Measurements from ENCODE around the gene MYRIP.

The MYRIP gene

DNA sequence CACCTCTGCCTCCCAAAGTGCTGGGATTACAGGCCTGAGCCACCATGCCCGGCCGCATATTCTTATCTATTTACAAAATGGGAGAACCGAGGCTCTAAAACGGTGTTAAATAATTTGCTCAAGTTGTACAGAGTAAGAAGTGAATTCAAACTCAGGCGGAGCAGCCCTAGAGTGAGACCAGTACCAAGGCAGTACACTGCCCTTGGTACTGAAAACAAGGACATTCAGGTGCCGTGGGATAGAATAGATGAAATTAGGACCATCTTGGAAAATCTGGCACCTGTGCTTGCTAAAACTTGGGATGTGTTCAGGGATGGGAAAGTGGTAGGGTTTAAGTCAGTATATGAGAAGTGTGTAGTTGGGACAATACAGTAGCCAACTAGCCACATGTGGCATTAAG, 100.7 kb downstream of the MYRIP start:
- no peak for DNase-seq

GRCh38 chr3:39910826-39911464, 101.5 kb downstream of the MYRIP start:
- no peak for DNase-seq

DNA sequence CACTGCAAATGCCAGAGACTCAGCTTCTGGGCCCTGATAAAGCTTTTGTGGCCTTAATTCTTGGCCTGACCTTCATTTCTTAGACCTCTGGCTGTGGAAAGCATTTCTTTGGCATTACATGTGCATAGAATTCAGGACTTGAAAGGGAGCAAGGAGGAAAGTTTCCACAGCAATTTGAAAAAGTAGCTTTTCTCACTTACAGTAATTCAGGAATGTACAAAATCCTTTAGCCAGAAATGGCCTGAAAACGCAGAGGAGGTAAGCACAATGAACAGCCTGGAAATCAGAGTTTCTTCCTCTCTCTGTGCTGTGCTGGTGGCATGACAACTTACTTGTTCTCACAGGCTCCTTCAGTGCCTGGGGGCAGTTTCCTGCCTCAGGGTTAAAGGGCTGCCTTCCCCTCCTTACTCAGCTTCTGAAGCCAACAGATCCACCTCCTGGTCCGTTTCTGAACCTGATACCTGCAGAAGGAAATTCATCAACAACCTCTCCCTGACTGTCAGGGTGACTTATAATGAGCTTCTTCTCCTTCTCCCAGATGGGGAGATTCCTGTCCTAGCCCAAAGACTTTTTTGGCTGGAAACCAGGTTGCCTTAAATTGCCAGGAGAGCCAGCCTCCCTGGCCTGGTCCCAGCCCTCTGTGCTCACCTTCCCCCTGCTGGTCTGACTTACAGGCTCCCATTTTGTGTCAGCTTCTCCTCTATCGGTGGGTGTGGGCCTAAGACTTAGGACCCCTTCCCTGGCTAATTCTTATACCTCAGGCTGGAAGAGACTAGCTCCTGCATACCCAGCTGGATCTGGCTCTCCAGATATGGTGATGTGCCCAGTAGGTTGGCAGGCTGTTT, 102.3 kb downstream of the MYRIP start:
- no peak for DNase-seq

- no peak for DNase-seq
Measured at GRCh38 chr3:39915027-39915426, 105.6 kb downstream of the MYRIP start.

DNA sequence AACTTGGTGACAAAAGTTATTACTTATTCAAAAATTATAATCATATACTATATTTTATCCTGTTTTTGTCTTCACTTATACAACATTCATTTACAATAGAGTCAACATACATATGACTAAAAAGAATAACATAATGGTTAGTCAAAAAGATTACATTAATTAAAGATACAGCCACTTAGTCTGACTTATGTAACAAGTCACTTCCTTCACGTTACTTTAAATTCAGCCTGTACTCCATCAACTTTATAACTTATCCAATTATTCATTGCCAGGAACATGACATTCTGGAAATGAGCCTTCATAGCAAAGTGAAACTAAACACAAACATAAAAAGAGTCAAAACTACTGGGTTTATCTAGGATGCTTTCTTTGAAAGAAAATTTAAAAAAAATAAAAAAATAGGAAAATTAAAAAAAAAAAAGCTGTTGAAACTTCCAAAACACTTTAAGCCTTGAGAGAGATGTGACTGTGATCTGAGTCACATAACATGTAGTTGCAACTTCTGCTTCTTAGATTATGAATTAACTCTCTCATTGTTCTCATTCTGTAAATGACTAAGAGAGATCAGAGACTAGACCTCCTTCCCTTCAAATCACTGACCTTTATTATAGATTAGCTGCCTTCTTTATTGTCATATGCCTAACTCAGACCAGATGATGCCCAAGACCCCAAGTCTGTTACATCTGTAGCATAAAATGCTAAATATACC, 107.8 kb downstream of the MYRIP start:
- no peak for DNase-seq

DNA sequence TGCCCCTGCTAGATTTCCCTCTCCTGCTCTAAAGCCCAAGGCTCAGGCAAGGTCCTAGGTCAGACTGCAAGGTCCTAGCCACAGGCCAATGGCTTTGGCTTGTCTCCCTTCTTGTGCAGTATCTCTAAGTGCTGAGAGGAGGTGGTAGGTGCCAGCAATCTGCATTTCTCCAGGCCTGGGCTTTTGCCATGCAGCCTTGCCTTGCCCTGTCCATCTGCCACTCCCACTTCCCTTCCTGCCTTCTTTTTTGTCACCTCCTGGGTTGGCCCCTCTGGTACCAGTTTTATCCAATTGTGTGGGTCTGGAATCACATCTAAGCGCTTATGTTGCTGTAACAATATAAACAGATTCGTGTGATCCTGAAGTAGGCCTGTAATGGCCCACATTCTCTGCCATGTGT, 109.9 kb downstream of the MYRIP start:
- DNase-seq, result no peak

DNA sequence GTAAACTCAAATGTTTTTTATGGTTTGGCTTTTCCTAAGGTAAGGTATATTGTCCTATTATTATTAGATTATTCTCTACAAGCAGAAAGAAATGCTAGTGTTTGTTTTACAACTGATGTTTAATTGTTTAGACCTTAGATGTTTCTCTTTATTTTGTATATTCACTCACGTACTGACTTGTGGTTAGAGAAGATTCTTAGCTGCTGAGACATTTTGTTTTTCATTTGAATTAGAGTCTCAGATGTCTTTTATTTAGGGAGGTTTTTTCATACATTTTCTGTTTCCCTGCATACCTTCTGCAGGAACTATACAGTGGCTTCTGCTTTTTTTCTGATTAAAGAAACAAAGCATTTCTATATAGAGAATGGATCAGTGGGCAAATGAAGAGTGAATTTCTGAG, 110.9 kb downstream of the MYRIP start:
- no peak for DNase-seq

GRCh38 chr3:39927479-39927878, 118.1 kb downstream of the MYRIP start:
- DNase-seq, result no peak

- no peak for DNase-seq
Measured at GRCh38 chr3:39933986-39934693, 124.7 kb downstream of the MYRIP start.

DNA sequence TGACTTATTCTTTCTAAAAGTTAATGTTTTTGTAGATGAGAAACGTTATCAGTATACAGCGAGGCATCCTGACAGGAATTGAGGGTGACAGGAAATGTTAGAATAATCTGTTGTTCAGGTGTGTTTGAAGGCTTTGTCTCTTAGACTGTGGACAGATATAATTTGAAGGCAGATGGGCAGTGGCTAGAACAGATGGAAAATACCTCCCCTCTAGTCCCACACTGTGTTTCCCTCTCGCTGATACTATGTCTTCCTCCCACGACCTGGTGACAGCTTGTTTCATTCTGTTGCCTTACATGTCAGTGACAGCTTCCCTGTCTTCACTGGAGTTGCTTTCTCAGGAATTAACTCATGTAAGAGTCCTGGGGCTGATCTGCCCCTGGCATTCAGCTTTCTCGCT, 125.3 kb downstream of the MYRIP start:
- no peak for DNase-seq

- DNase-seq, result no peak
Measured at GRCh38 chr3:39935261-39935660, 125.9 kb downstream of the MYRIP start.

GRCh38 chr3:39936848-39937247, 127.4 kb downstream of the MYRIP start:
- DNase-seq, result no peak

DNA sequence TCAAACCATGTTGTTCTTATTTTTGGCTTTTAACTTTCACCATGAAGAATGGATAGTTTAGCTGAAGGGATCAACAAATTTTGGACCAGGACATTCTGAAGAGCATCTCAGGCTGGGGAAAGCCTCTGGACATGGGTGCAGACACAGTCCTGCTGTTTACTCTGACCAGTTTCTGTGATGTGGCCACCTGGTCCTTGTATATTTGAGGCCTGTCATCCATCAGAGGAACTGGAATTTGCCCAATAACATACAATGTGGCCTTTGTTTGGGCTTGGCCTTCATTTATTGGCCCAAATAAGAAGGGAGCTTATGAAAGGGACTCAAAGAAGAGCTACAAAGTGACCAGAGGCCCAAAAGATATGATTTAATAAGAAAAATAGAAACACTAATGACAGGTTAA, 127.9 kb downstream of the MYRIP start:
- no peak for DNase-seq

- no peak for DNase-seq
Measured at GRCh38 chr3:39937874-39938273, 128.5 kb downstream of the MYRIP start.

- DNase-seq, result no peak
Measured at GRCh38 chr3:39941931-39942330, 132.5 kb downstream of the MYRIP start.

GRCh38 chr3:39960515-39961191, 151.2 kb downstream of the MYRIP start:
- DNase-seq, result no peak

DNA sequence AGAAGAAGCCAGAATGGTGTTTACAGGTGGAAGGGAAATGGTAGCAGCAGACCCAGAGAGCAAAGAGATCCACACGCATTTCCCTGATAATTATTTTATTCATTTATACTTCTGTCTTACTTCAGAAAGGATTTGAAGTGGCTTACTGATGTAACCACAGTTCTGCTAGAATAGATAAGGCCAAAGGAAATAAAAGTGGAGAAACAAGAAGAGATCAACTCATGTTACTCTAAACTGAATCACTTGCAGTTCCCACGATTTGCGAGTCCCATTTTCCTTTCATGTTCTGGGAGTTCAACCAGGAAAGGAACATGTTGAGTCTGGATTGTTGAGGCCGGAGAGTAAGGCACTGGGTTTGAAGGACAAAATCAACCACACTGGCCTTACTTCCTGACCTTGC, 151.8 kb downstream of the MYRIP start:
- no peak for DNase-seq

- no peak for DNase-seq
Measured at GRCh38 chr3:39962581-39962980, 153.2 kb downstream of the MYRIP start.

- no peak for DNase-seq
Measured at GRCh38 chr3:39965461-39965860, 156.1 kb downstream of the MYRIP start.

DNA sequence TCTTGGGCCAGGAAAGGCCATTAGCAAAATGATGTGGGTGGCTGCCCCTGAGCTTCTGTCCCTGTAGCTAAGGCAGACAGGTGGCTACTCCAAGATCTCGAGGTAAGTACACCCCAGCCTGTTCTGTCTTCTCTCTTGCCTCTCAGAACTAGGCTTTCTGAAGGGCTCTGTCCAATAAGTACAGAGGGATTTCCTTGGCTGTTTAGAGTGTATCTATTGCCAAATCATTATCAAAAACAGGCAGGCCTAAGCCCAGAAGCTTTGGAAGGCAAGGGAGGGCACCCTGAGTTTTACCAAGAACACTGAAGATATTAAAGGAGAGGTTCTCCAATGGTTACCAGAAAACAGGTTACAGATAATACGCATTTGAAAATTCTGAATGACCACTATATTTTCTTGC, 156.6 kb downstream of the MYRIP start:
- DNase-seq, result no peak

- no peak for DNase-seq
Measured at GRCh38 chr3:39970982-39971381, 161.6 kb downstream of the MYRIP start.

DNA sequence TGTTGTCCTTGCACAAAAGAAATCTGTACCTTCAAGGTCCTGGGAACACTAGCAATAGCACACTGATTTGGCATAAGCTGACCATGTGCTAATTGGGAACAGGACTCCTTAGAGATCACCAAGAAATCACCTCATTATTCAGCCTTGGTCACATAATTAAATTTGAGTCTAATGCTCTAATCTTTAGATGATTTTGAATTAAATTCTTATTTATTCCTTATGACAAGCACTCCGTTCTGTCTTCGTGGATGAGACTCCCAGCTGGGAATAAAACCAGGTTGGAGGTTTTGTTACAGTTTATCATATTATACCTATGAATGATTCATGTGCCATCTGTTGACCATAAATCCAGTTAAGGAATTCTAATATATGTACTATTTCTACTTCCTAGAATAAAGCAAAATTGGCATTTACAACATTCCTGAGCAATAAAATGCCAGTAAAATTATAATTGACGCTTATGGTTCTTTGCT, 162.2 kb downstream of the MYRIP start:
- DNase-seq, result no peak

DNA sequence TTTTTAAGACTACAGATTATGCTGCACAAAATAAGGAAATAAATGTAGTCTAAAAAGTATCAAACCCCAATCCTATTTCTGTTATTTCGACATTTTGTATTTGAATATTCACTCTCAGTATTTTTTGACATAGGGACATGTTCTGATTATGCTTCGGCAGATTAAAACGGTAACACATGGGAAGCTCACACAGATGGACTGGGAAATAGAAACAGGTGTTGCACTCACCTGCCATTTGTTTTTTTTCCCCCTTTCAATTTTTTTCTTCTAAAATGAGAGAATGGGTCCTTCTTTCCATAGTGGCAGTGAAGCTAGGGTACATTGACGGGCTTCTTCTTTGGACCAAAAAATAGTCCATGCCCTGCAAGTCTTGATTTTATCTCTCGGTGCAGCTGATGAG, 163.1 kb downstream of the MYRIP start:
- DNase-seq, result no peak
